Activated naive CD4-positive, alpha-beta T cell treated with anti-CD3 and anti-CD28 coated beads, Interleukin-2, amount 50 U/mL, for 72 hours (primary cell): ENCODE data around the gene DBNDD2. TPM values are rescaled to one million over a fixed set of nuclear protein-coding genes. Genes with fewer than 3 reads are reported as not detected.

Source experiments
- ATAC-seq, 2 donors: fragments of 150-1000 bp; cut with Tn5 transposase; 2 replicates each; pipeline ENCODE4 v1.10.0; 2021; ENCODE audit warnings: mild to moderate bottlenecking in 2 of 2, moderate library complexity in 2 of 2
- DNase-seq, 2 donors: peaks; one replicate each; pipeline ENCODE4 v3.0.0; 2021 to 2022; ENCODE audit warnings: low spot score in 2 of 2
- H3K27ac Mint-ChIP-seq, 2 donors: one replicate each; pipeline ENCODE4 v1.8.0; 2022; ENCODE audit warnings: mild to moderate bottlenecking in 2 of 2, mixed read lengths in 2 of 2
- H3K36me3 Mint-ChIP-seq, 2 donors: one replicate each; pipeline ENCODE4 v1.8.0; 2022; ENCODE audit warnings: mixed read lengths in 2 of 2
- H3K9me3 Mint-ChIP-seq, 2 donors: one replicate each; pipeline ENCODE4 v1.8.0; 2022; ENCODE audit warnings: mixed read lengths in 2 of 2
- total RNA-seq, 2 donors: library from RNA; stranded (reverse); gene quantifications; one replicate each; pipeline ENCODE4 v1.2.3, GENCODE V29; 2022

Gene DBNDD2
- total RNA-seq, 2 donors from 2014 or later, result 22.7 to 50.9 TPM

DNA sequence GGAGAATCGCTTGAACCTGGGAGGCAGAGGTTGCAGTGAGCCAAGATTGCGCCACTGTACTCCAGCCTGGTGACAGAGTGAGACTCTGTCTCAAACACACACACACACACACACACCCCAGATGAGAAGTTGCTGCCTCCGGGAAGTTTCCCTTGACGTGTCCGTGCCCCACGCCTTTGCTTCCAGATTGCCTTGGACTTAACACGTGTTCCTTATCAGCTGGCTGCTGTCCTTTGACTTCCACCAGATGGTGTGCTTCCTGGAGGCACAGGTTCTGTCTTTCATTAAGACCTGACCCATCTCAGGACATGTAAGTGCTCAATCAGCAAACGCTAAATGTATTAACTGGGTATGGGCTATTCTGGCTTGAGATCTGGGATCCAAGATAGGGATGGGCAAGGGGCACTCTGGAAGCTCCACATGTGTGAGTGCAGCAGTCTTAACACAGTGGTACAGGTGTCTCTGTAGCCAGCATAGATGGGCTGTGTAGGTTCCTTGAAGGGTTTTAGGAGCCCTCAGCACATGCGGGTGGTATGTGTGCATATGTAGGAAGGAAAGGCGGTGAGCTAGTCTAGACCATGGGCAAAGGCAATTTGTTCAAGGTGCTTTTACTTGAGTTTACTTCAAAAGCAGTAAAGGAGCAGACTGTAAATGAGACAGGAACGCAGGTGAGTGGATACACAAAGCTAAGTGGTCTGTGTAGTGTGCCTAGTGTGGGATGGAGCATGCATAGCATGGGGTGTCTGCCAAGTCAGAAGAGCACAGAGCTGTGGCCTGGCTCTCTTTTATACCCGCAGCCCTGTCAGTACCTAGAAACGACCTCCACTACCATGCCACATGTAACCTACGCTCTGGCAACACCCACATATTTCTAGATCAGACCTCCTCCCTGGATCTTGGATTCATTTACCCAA lies 19.4 kb downstream of the DBNDD2 start:
- ATAC-seq, result no peak
- Mint-ChIP-seq H3K9me3 (no peaks in the 10 kb centered on the region), H3K36me3 (no peaks in the 10 kb centered on the region), H3K27ac (peak overlapping the region in 1 of 2 donors; percentile 25)
- no peak for DNase-seq

- no peak for ATAC-seq
- DNase-seq, result no peak
- H3K36me3 Mint-ChIP-seq, result no peaks in the 10 kb centered on the region
- H3K9me3 Mint-ChIP-seq, result no peaks in the 10 kb centered on the region
- no peak overlapping the region for H3K27ac Mint-ChIP-seq
Observed at GRCh38 chr20:45429618-45430017, 21.5 kb downstream of the DBNDD2 start.

DNA sequence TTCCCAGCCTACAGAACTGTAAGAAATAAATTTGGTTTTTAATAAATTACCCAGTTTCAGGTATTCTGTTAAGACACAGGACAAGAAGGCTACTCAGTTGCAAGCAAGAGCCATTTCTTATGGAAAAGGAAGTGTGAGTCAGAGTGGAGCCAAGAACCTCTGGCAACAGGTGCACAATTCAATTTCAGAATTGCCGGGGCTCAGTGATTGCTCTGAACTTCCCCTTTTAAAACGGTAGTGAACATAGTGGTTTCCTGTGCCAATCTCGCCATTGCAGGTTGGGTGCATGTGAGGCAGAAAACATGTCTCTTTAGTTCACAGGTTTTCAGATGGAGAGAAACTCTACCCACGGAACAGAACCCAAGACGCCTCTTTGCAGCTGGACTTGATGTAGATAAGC lies 24.2 kb downstream of the DBNDD2 start:
- Mint-ChIP-seq H3K9me3 (no peaks in the 10 kb centered on the region), H3K27ac (no peak overlapping the region), H3K36me3 (no peaks in the 10 kb centered on the region)
- DNase-seq (no peak), ATAC-seq (peak; percentile 8 to 41)

- DNase-seq, result no peak
- H3K27ac Mint-ChIP-seq, result peak overlapping the region; percentile 31 to 44
Observed at GRCh38 chr20:45433316-45433715, 25.2 kb downstream of the DBNDD2 start.

GRCh38 chr20:45433976-45434375 lies 25.9 kb downstream of the DBNDD2 start:
- no peak for ATAC-seq
- no peak for DNase-seq
- Mint-ChIP-seq H3K27ac (peak overlapping the region in 1 of 2 donors; percentile 31), H3K9me3 (no peaks in the 10 kb centered on the region), H3K36me3 (no peaks in the 10 kb centered on the region)

More at GRCh38 chr20:45433316-45433715, 25.2 kb downstream of the DBNDD2 start:
- ATAC-seq, result no peak
- no peaks in the 10 kb centered on the region for H3K9me3 Mint-ChIP-seq
- no peaks in the 10 kb centered on the region for H3K36me3 Mint-ChIP-seq

DNA sequence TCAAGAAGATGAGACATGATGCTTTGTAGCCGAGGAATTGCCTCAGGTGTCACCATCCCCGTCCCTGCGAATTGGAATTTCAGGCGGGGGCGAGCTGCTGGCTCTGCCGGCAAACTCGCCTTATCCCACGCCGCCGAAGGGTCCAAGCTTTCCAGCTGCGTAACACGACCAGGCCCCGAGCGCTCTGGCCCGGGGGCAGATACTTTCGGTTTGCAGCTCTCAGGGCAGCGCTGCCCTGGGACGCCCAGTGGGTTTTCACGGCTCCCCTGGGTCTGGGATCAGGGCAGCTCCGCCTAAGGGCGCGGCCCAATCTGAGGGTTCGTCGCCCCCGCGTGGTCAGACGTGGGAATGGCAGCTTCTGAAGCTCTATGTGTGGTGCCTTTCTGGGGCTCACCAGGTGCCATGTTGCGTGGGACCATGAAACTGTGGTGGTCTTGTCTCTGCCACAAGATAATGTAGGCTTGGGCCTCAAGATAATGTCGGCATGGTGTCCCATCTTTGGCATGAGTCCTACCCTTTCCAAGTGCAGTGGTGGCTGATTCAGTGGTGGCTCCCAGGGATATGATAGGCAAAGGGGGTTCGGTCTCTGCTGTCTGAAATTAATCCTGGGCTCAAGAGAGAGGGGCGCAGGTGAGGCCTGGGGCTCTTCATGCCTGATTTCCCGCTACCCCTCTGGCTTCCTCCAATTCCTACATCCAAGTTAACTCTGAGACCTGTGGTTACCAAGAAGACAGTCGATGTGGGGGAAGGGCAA lies 28.8 kb downstream of the DBNDD2 start:
- Mint-ChIP-seq H3K9me3 (no peaks in the 10 kb centered on the region), H3K36me3 (no peaks in the 10 kb centered on the region), H3K27ac (peak overlapping the region in 1 of 2 donors; percentile 84)
- DNase-seq, result peak; percentile 85 to 89
- peak; percentile 98 for ATAC-seq

- ATAC-seq (no peak), DNase-seq (no peak)
- Mint-ChIP-seq H3K36me3 (no peaks in the 10 kb centered on the region), H3K9me3 (no peaks in the 10 kb centered on the region), H3K27ac (no peak overlapping the region)
Observed at GRCh38 chr20:45440424-45440823, 32.3 kb downstream of the DBNDD2 start.

GRCh38 chr20:45440891-45441685 lies 33.0 kb downstream of the DBNDD2 start:
- no peak for ATAC-seq
- no peak overlapping the region for H3K27ac Mint-ChIP-seq

DNA sequence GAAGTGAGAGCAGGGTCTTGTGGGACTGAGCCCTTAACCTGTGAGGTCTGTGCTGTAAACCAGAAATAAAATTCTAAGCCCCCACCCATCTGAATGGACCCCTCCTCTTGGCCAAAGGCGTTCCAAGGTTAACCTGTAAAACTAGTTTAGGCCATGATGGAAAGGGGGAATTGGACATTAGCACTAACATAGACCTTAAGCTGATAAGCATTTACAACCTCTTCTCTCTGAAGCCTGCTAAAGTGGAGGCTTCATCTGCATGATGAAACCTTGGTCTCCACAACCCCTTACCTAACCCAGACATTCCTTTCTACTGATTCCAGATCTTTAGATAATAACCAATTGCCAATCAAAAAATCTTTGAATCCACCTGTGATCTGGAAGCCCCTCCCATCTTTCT lies 33.7 kb downstream of the DBNDD2 start:
- DNase-seq (no peak), ATAC-seq (no peak)
- no peaks in the 10 kb centered on the region for H3K36me3 Mint-ChIP-seq
- no peaks in the 10 kb centered on the region for H3K9me3 Mint-ChIP-seq
- no peak overlapping the region for H3K27ac Mint-ChIP-seq

More at GRCh38 chr20:45440891-45441685, 33.0 kb downstream of the DBNDD2 start:
- DNase-seq, result no peak
- H3K9me3 Mint-ChIP-seq, result no peaks in the 10 kb centered on the region
- no peaks in the 10 kb centered on the region for H3K36me3 Mint-ChIP-seq

DNA sequence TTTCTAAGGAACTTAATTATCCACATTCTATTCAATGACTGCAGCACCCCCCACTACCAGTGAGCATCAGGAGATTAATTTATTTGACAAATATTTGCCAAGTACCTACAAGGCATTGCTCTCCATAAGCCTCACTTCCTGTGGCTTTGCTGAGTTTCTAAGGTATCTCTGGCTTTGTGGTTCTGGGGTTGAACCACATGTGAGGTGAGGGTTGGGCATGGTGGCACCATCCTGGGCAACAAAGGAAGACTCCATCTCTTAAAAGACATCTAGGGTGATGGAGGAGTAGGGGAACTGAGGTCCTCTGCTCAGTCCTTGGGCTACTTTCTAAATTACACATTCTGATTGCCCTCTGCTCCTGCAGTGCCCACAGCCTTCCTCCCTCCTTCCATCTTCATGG lies 36.0 kb downstream of the DBNDD2 start:
- no peak for DNase-seq
- peak in 1 of 2 donors; percentile 34 for ATAC-seq
- Mint-ChIP-seq H3K36me3 (no peaks in the 10 kb centered on the region), H3K27ac (no peak overlapping the region), H3K9me3 (no peaks in the 10 kb centered on the region)

DNA sequence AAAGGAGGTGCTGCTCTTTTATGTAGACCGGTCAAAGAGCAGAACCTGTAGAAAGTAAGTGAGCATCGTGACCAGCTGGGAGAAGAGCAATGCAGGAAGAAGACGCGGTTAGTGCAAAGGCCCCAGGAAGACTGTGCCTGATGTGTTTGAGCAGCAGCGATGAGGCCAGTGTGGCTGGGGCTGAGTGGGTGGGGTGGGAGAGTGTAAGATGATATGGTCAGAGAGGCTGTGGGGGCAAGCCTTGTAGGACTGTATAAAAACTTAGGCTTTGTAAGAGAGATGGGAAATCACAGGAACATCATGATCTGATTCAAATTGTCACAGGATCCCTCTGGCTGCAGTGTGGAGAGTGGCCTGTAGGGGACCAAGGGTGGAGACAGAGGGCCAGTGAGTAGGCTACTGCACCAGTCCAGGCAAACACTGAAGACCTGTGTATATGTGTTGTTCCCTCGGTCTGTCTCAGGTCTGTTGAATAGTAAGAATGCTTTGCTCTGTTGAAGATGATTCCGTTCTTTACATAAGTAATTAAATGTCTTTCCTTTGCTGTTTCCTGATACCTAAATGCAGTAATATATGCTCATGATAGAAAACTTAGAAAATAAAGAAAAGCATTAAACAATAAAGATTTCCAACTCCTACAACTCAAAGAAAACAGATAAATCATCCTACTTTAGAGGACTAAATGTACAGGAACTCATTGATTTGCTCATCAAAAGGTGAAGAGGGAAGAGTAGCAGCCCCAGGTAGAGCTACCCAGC lies 37.9 kb downstream of the DBNDD2 start:
- DNase-seq (peak in 1 of 2 donors; percentile 49), ATAC-seq (peak; percentile 36 to 72)
- H3K9me3 Mint-ChIP-seq, result no peaks in the 10 kb centered on the region
- H3K27ac Mint-ChIP-seq, result no peak overlapping the region
- no peaks in the 10 kb centered on the region for H3K36me3 Mint-ChIP-seq

DNA sequence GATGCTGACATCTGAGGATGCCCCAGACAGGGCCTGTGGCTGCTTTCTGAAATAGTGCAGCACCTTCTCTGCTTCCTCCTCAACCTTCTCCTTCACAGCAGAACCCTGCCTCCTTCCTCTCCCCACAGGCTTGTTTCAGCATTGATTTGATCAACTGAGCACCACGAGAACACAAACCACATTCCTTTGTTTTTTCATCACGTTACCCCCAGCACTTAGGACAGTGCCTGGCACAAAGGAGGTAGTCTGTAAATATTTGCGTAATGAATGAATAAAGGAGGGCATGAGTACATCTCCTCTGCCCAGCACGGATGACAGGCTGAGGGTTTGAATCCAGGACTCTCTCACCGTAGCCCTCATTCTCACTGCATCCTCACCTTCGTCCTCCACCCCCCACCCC lies 40.2 kb downstream of the DBNDD2 start:
- H3K27ac Mint-ChIP-seq, result no peak overlapping the region
- H3K36me3 Mint-ChIP-seq, result no peaks in the 10 kb centered on the region
- ATAC-seq (no peak), DNase-seq (no peak)
- no peaks in the 10 kb centered on the region for H3K9me3 Mint-ChIP-seq

DNA sequence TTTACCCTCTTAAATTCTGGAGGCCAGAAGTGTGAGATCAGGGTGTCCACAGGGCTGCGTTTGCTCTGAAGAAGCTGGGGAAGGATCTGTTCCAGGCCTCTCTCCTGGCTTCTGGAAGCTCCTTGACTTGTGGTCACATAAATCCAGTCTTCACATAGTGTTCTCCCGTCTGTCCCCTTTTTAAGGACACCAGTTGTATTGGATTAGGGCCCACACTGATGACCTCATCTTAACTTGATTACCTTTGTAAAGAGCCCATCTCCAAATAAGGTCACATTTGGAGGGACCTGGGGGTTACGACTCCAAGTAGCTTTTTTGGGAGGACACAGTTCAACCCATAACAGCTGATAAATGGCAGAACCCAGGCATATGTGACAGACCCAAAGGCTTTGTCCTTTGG lies 41.4 kb downstream of the DBNDD2 start:
- ATAC-seq, result no peak
- Mint-ChIP-seq H3K27ac (no peak overlapping the region), H3K9me3 (no peaks in the 10 kb centered on the region), H3K36me3 (no peaks in the 10 kb centered on the region)
- DNase-seq, result no peak

DNA sequence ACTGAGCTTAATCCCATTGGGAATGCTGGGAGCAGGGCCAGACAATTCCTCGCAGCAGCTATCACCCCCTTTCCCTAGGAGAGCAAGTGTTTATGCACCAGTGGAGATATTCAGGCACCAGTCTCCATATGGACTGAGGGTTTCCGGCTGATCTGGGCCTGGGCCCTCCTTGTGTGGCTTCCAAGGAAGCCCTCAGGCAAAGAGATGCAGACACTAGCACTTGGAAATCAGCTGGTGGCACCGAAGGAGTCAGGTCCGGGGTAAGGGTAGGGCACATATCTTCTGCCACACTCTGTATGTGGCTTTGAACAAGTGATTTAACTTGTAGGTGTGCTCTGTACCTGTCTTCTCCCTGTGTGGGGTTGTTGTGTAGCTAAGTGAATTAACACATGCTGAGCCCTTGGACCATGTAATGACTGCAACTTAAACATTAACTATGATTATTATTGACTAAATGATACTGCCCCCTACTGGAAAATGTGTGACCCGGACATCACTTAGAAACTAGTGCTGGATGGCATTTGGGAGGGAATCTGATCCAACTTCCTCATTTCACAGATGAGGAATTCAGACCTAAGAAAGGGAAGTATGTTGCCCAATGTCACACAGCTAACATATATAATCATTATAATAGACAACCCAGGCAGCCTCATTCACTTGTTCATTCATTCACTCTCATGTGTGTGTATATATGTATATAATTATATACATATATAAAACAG lies 42.2 kb downstream of the DBNDD2 start:
- ATAC-seq, result peak; percentile 50 to 61
- peak in 1 of 2 donors; percentile 8 for DNase-seq
- no peaks in the 10 kb centered on the region for H3K9me3 Mint-ChIP-seq
- H3K27ac Mint-ChIP-seq, result no peak overlapping the region
- H3K36me3 Mint-ChIP-seq, result no peaks in the 10 kb centered on the region

GRCh38 chr20:45452238-45452637 lies 44.1 kb downstream of the DBNDD2 start:
- no peaks in the 10 kb centered on the region for H3K36me3 Mint-ChIP-seq
- no peaks in the 10 kb centered on the region for H3K9me3 Mint-ChIP-seq
- no peak for DNase-seq
- H3K27ac Mint-ChIP-seq, result no peak overlapping the region
- ATAC-seq, result peak in 1 of 2 donors; percentile 46
